HG02623 (cell line): ENCODE data around the gene PHACTR4.
"Not testable (repeated sequence)": the region's sequence is repeated elsewhere in the genome, so short reads cannot be mapped to it uniquely, and the experiment has no call there.

ENCODE experiments used
- ATAC-seq: cut with Tn5 transposase; IDR thresholded peaks from one replicate; pipeline ENCODE4 v1.9.1; 2021; ENCODE audit warnings: moderate library complexity; ENCODE audit not compliant: unreplicated experiment

Gene PHACTR4

DNA sequence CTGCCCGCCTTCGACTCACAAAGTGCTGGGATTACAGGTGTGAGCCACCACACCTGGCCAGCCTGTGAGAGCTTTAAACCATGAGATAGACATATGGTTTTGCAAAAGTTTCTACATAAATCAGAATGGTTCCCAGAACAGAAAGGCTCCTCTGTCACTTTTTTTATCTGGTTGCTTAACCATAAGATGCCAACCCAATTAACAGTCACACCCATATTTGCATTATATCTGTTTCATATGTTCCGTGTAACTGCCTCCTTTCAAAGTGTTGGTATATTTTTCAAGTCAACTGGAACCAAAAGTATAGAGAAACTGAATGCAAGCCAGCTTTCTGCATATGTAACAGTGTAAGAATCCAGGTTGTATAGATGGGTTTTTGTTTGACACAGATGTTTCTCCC lies 112.6 kb downstream of the PHACTR4 start:
- no peak for ATAC-seq

DNA sequence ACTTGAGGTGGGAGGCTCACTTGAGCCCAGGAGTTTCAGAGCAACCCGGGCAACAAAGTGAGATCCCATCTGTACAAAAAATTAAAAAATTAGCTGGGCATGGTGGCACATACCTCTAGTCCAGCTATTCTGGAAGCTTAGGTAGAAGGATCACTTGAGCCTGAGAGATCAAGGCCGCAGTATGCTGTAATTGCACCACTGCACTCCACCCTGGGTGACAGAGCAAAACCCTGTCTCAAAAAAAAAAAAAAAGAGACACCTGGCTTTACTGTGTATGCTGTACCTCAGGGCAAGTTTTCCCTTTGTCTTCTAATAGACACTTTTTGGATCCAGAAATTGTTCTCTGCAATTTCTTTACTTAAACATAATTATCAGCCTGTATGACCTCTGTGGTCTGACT lies 113.2 kb downstream of the PHACTR4 start:
- no peak for ATAC-seq

DNA sequence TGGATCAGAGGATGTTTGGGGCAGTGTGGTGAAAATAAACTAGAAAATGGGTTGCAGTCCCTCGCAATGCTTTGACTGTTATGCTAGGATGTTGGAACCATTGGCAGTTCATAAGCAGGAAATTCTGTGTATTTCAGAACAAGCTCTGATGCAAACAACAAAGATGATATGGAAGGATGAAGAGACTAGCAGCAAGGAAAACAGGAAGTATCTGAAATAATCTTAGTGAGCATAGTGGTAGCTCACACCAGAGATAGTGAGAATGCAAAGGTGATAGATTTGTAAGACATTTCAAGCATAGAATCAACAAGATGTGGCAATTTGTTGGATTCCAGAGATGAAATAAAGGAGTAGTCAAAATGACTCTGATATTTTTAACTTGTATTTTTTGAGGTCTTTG lies 125.2 kb downstream of the PHACTR4 start:
- no peak for ATAC-seq

DNA sequence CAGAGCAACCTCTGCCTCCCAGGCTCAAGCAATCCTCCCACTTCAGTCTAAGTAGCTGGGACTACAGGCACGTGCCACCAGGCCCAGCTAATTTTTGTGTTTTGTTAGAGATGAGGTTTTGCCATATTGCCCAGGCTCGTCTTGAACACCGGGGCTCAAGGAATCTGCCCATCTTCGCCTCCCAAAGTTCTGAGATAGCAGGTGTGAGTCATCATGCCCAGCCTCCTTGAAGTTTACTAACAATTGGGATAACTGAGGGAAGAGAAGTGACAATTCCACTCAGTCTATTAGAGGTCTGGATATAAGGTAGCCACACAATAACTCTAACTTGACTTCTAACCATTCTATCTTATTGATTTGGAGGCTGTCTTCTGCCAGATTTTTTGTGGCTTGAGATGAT lies 130.0 kb downstream of the PHACTR4 start:
- ATAC-seq, result no peak

DNA sequence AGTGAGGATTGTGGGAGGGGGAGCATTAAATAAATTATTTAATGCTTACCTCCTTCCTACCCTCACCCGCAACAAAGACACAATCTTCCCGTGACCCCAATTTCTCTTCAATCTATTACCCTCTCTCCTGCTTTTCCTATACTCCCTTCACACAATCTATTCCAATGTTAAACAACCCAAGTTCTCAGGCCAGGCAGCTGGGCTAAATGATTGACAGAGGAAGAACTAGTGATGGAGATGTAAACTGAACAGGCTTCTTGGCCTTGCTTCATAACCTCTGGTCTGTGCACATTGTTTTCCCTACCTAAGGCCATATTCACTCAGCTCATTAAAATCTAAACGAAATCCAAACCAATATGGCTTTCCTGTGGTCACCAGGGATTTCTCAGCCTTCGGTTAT lies 132.4 kb downstream of the PHACTR4 start:
- ATAC-seq, result no peak

DNA sequence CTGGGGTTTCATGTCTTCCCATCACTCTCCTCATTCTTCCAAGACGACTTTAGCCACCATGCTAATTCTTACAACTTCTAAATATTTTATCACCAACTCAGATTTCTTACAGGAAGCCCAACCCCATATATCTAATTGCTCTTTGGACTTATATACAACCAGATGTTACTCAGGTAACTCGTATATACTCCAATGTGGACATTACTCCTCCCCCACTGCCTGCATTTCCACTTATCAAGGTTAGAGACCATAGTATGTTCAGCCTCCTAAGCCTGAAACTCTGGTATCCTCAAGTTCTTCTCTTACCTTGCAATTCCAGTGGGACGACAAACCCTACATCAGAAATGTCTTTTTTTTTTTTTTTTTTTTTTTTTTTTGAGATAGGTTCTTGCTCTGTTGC lies 133.6 kb downstream of the PHACTR4 start:
- ATAC-seq, result no peak

DNA sequence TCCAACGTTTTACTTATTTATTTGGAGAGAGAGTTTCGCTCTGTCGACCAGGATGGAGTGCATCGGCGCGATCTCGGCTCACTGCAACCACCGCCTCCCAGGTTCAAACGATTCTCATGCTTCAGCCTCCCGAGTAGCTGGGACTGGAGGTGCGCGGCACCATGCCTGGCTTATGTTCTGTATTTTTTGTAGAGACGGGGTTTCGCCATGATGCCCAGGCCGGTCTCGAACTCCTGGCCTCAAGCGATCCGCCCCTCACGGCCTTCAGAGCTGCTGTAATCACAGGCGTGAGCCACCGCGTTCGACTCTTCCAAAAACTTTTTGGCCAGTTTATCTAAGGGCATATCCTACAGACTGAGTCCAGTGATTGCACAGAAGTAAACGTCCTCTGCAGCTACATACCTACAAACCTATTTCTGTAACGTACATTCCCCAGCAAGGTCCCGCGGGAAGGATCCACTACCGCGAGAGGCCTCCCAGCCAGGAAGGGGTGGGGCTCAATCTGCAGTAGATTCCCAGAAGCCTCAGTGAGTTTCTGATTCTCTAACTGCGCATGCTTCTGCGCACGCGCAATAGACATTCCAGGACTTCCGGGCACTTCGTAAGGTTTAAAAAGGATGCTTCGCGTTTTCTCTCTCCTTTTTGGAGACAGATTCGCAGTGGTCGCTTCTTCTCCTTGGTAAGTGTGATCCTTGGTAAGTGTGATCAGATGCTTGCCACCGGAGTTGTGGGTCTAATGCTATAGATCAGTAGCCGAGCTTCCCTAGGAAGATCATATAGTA lies 136.1 kb downstream of the PHACTR4 start, which contains the start of gene RCC1:
RCC1 (plus strand) TSS at position 638 of the 782 bp plus-strand sequence. CDS start 23,824 bp downstream, outside the sequence.
- peak; percentile 62 for ATAC-seq

DNA sequence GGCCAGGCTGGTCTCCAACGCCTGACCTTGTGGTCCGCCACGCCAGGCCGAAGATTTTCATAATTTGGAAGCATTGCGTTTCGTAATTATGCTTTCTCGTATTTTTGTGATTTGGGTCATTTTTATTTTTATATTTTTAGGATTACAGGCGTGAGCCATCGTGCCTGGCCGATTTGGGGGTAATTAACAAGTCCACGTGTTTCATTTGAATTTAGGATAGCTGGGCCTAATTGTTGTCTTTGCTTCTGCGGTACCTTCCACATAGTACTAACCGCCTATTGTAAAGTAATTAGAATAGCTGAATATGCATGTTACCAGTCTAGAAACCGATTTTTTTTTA lies 137.3 kb downstream of the PHACTR4 start:
- no peak for ATAC-seq

DNA sequence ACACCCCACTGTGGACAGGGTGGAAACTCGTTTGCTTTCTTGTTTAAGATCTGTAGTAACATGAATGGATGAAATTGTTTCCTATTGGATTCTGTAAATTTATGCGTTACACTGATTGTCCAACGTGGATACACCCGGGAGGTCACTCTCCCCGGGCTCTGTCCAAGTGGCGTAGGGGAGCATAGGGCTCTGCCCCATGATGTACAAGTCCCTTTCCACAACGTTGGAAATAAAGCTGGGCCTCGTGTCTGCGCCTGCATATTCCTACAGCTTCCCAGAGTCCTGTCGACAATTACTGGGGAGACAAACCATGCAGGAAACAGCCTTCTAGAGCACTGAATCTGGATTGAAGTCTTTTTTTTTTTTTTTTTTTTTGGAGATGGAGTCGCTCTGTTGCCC lies 137.7 kb downstream of the PHACTR4 start:
- ATAC-seq, result no peak

DNA sequence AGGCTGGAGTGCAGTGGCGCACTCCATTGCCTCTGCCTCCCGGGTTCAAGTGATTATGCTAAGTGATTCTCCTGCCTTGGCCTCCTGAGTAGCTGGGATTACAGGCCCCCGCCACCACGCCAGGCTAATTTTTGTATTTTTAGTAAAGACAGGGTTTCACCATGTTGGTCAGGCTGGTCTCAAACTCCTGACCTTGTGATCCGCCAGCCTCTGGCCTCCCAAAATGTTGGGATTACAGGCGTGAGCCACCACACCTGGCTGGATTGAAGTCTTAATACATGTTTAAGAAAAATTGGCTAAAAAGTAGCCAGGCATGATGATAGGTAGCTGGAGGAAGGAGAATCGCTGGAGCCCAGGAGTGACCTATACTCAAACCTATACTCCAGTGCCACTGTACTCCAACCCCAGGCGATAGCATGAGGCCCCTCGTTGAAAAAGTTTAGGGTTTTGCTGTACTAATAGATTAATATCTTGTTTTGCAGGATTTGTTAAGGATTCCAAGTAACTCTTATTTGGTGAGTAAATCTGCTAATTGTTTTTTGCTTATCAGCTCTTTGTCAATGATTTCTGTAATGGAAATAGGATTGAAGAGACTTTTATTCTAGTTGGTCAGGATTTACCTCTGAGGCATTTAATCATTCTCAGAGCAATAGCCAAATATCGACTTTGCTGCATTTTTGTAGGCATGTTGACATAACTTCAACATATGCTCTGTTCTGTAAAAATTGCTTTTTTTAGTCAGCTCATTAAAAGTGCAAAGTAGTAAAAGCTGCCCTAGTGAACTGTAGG lies 138.3 kb downstream of the PHACTR4 start:
- ATAC-seq, result no peak

DNA sequence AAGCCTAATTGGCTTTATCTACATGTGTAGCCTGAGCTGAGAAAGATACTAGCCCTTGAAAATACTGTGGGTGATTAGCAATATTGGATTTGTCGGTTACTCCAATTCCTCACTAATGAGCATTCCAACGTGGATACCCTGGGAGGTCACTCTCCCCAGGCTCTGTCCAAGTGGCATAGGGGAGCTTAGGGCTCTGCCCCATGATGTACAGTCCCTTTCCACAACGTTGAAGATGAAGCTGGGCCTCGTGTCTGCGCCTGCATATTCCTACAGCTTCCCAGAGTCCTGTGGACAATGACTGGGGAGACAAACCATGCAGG lies 138.9 kb downstream of the PHACTR4 start:
- no peak for ATAC-seq

DNA sequence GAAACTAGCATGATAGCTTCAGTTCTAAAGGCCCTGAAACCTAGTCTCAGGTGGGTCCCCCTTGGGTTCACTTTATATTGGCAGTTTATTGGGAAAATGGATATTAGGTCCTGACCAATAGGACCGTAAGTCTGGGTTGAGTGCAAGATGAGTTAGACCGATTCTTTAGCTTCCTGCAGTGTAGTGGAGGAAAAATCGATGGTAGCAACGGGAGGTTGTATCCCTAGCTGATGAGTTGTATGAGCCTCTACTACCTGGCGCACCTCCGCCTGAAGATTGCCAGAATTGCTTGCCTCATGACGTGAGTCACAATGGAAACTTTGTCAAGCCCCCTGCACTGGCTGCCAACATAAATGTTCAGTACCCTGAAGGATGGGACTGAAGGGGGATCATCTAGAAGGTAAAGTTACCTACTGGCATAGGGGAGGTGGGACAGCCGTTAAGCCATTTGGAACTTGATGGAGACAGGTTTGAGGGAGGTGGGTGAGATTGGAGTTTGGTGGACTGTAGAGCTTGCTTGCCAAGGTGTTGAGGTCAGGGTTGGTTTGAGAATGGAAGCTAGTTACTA lies 140.2 kb downstream of the PHACTR4 start:
- no peak for ATAC-seq

DNA sequence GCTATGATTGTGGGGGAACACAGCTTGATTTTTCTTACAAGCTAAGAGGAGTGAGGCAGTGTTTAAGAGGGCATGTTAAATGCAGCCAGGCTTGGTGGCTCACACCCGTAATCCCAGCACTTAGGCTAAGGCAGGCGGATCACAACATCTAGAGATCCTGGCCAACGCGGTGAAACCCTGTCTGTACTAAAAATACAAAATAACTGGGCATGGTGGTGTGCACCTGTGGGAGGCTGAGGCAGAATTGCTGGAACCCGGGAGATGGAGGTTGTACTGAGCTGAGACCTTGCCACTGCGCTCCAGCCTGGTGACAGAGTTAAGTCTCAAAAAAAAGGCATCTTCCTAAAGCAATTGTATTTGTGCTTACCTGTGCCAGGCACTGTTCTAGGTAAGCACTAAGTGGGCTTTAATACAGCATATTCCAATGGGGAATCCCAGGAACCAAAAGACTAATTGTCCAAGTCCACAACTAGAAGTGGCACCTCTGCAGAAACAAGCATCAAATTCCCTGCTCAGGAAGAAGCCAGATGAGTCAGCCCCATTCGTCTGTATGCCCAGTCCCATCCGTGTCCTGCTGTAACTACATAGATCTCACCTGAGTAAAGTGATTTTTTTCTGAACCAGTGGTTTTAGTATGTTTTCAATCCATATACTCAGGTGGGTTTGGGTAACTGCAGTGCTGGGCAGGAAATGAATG lies 140.9 kb downstream of the PHACTR4 start:
- ATAC-seq, result no peak

DNA sequence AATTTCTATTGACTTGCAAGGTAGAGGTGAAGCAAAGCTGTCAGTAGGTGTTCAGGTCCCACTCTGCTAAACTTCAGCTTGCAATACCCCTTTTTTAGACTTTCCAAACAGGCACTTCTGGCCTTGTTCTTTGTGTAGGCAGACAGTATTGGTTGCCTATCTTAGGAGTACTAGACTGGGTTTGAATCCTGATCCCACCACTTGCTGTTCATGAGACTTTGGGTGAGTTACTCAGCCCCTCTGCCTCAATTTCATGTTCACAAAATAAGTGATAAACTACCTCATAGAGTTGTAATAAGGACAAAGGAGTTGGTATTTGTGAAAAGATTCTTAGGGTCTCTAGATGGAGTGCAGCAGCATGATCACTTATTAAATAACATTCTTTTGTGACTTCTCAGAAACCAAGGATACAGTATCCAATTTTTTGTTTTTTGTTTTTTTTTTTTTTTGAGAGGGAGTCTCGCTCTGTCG lies 141.5 kb downstream of the PHACTR4 start:
- ATAC-seq, result no peak

DNA sequence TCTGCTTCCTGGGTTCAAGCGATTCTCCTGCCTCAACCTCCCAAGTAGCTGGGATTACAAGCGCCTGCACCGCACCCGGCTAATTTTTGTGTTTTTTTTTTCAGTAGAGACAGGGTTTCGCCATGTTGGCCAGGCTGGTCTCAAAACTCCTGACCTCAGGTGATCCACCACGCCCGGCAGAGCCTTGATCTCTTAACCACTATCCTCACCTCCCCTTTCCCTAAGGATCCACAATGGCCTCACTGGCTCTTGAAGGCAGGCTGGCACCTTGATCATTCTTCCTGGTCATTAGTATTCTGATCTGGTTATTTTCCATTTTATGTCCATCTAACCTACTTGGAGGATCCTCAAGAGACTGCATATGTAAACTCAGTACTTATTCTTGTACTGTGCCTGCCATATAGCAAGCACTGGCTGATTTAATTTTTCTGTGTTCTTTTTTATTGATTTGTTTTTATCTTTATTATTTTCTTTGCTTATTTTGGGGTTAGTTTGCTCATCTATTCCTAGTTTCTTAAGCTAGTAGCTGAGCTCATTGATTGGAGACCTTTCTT lies 142.6 kb downstream of the PHACTR4 start:
- ATAC-seq, result no peak

DNA sequence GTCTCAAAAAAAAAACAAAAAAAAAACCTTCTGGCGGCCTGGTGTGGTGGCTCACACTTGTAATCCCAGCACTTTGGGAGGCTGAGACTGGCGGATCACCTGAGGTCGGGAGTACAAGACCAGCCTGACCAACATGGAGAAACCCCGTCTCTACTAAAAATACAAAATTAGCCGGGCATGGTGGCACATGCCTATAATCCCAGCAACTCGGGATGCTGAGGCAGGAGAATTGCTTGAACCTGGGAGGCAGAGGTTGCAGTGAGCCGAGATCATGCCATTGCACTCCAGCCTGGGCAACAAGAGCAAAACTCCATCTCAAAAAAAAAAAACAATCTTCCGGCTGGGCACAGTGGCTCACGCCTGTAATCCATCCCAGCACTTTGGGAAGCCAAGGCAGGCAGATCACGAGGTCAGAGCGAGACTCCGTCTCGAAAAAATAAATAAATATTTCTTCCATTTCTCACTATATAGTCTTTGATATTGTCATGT lies 144.9 kb downstream of the PHACTR4 start:
- ATAC-seq, result not testable (repeated sequence)

DNA sequence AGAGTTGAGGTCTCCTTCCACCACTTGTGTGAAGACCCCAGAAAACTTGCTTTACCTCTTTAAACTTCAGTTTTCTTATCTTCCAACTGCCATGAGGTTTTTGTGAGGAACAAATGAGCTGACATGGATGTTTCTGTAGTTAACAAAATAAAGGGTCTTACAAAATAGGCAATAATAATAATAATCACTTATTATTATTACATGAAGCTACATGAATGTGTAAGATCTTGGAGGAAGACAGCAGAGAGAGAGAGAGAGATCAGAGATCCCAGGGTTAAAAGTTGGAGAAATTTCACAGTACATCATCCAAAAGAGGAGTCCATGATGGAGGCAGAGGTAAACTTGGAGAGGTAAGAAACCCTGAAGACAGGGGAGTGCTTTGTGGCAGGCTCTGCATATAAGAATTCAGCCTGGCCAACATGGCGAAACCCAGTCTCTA lies 147.0 kb downstream of the PHACTR4 start:
- no peak for ATAC-seq

DNA sequence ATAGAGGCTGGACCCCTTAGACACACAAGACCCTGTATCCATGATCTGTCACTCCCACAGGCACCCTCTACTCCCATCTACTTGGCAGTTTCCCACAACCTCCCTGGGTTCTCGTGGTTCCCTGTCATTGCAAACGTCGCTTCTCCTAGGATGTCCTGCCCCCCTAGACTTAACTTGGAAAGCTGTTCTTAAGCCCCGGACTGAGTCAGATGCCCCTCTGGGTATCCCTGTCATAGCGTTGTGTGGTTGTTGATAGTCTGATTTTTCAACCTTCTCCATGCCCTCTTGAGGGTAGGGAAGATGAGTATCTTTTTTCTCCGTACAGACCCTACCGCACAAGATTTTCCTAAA lies 148.1 kb downstream of the PHACTR4 start:
- no peak for ATAC-seq

DNA sequence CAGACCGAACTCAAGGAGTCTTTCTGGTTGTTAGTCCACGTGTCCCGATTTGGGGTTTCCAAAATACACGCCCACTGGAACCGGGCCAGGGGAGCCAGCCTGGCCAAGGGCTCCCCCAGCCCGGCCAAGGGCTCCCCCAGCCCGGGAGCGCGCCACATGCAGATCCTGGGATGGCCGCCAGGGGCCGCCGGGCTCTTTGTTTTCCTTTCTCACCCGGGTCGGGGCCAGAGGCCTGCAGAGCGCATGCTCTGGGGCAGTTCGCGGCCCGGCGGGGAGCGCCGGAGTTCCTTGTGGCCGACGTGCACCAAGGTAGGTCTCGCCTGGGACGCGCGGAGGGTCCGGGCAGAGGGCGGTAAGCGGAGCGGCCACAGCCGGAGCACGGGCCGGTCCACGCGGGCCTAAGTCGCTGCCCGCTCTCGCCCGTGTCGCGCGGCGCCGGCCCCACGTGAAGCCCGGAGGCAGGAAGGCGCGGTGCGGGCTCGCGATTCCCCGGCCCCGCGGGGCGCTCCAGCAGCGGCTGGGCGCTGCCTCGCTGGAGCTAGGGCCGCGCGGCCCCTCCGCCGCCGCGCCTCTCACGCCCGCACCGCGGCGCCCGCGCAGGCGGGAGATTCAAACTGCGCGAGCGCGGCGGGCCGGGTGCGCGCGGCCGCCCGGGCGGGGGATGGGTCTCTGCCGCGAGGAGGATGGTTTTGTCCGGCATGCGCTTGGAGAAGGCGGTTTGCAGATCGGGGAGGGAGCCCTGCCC lies 148.6 kb downstream of the PHACTR4 start:
- peak; percentile 64 for ATAC-seq

DNA sequence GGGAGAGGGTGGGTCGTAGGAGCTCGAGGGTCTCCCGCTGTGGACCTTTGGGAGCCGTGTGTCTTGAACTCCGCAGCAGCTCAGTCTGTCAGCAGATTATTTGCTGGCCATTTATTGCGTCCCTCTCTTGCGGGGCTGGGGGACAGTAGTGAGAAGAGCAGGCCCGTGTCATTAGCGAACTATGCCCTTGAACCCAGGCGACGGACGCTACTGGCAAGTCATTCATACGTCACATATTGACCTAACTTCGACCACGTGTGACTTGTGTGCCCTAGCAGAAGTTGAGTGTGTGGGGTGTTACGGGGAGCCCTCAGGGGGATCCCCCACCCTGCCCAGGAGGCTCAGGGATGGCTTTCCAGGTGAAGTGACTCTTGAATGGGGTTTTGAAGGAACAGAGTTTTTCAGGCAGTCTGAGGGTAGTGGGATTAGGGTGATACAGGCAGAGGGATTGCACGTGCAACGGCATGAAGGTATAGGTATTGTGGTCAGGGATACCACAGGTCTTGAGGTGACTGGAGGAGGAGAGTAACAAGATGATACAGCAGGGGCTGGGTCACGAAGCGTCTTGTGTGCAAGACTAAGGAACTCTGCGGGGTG lies 149.3 kb downstream of the PHACTR4 start:
- no peak for ATAC-seq
